DMS 273 treated with DMSO at 0.1 percent for 48 hours (cell line): Measurements from ENCODE around the gene WNT5B.
"Not testable (repeated sequence)": the region's sequence is repeated elsewhere in the genome, so short reads cannot be mapped to it uniquely, and the experiment has no call there.

Experiments
- DNase-seq: peaks from one replicate; lab custom pipeline; 2025; lab: John Stamatoyannopoulos, UW

WNT5B gene

DNA sequence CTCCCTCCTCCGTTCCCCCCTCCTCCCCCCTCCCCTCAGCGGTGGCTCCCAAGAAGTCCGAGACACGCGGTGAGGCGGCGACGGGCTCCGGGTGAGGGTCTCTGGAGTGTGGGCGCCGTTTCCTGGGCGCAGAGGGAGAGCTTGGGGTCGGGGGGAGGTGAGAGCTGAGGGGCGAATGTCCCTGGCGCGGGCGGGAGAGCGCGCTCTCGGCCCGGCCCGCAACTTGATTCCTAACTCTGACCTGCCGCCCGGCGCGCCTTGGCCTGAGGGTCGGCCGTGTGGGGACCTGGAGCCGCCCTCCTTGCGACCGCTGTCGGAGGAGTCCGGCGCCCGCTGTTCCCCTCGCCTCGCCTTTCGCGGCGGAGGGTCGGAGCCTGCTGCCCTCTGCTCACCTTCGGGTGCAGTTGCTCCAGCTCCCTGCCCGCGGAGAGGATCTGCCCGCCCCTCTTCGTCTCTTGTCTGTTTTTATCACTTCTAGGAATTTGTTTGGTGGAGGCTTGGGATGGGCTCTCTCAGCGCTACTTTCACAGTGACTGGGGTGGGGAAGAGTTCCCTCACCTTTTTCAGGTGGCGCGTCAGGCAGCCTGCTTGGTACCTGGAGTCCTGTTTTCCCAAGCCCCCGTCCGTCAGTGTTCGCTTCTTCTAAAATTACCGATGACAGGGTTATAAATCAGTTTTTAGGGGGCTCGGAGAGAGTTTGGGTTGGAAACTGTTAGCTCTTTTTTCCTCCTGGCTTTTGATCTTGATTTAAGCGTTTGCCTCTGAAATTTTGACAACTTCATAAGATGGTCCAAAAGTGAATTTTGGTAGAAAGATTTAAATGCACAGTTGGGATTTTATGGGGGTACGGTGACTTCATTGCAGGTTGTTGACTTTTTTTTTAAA, 62.3 kb downstream of the WNT5B start:
- DNase-seq, result no peak

DNA sequence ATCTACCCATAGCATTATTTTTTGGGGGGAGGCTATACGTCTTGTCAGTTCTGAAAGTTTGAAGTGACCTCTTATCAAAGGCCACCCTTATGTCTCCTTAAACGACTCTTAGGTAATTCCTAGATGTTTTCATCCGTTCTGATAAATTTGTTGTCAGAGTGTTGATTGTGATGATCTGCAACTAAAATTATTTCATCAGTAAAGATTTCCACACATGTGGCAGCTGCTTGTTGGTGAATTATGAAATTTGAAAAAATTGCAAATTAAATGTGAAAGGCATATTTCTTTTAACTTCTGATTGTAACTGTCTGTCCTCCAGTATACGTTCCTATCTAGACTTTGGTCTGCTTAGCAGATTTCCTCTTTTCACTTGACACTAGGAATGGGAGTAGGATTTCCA, 63.2 kb downstream of the WNT5B start:
- no peak for DNase-seq

DNA sequence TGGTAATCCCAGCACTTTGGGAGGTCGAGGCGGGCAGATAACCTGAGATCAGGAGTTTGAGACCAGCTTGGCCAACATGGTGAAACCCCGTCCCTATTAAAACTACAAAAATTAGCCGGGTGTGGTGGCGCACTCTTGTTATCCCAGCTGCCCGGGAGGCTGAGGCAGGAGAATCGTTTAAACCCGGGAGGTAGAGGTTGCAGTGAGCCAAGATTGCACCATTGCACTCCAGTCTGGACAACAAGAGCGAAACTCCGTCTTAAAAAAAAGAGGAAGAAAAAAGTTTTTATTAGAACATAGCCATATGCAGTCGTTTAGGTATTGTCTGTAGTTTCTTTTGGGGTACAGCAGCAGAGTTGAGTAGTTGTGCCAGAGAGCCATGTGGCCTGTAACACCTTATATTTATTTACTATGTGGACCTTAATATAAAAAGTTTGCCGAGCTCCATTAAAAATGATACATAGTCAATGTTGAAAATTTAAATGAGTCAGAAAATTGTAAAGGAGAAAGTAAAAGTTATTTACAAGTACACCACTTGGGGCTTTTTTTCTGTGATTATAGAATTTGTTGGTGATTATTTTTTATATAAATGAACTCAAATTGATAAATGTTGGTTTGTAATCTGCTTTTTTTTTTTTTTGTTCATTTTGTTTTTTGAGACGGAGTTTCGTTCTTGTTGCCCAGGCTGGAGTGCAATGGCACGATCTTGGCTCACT, 64.0 kb downstream of the WNT5B start:
- DNase-seq, result no peak

DNA sequence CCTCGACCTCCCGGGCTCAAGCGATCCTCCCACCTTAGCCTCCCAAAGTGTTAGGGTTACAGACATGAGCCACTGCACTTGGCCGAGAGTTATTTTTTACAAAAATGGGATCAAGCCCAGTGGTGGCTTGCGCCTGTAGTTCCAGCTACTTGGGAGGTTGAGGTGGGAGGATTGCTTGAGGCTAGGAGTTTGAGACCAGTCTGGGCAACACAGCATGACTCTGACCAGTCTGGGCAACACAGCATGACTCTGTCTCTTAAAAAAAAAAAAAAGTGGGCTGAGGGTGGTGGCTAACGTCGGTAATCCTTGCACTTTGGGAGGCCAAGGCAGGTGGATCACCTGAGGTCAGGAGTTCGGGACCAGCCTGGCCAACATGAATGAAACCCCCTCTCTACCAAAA, 66.1 kb downstream of the WNT5B start:
- not testable (repeated sequence) for DNase-seq

DNA sequence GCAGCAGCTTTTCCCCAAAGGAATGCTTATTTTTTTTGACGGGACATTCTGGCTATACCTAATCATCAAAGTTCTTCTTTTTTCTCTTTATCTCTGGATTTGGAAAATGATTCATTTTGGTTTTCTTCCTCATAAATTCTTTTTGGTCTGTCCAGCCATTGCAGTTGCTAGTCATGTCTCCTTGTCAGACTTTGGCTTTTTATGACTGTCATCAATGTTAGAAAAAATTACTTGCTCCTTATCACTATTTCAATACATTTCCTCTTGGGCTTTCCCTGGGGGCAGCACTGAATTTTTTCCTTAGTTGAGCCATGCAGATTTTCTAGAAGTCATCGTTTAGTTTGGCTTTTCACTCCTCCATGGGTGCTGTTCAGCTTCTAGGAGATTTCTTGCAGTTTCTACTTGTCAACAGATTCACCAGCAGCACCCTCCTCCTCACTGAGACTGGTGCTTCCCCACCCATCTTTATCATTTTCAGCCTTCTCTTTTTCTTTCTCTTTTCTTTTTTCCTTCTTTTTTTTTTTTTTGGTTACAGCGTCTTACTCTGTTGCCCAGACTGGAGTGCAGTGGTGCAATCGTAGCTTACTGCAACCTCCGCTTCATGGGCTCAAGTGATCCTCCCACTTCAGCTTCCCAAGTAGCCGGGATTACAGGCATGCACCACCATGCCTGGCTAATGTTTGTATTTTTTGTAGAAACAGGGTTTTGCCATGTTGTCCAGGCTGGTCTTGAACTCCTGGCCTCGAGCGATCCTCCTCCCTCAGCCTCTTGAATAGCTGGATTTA, 67.0 kb downstream of the WNT5B start:
- no peak for DNase-seq

DNA sequence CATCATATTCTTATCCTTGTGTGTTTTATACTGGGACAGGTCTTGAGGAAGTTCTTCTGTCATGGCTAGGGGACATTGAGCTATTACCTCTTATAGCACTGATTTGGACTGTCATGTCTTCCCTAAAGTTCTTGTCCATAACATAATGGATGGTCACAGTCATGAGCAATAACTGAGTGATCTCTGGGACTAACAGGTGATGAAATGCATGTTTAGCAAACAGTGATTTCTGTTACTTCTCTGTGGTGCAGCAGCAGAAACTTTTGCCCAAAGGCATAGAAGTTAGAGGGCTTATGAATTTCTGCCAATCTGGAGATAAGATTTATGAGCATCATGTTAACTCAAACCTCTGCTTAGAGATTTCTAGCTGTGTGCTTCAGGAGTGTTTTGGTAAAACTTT, 67.8 kb downstream of the WNT5B start:
- no peak for DNase-seq
